HepG2 (cell line): Measurements from ENCODE around the gene STPG4. TPM values are rescaled to one million over a fixed set of nuclear protein-coding genes. Genes with fewer than 3 reads are reported as not detected.
"Not testable (repeated sequence)": the region's sequence is repeated elsewhere in the genome, so short reads cannot be mapped to it uniquely, and the experiment has no call there.

ENCODE experiments used
- CREM ChIP-seq, 2 experiments: sonication (generic) in 1 of 2; formaldehyde crosslinking in 1 of 2; IDR thresholded peaks; 2 replicates each; pipeline versions ENCODE4 v1.4.0 to v1.6.1; 2016 to 2020; ENCODE audit warnings: antibody characterized with exemption in 1 of 2, mild to moderate bottlenecking in 1 of 2, missing genetic modification reagents in 1 of 2
- FOXA1 ChIP-seq, 2 experiments: fragments of 450-650 bp in 1 of 2; sonication (generic) in 1 of 2; formaldehyde crosslinking in 1 of 2; IDR thresholded peaks; 2 replicates each; pipeline versions ENCODE4 v1.4.0 to v1.6.1; 2016 to 2020; ENCODE audit warnings: missing genetic modification reagents in 1 of 2
- FOXA3 ChIP-seq: IDR thresholded peaks from 2 replicates; pipeline ENCODE4 v1.6.1; 2016; ENCODE audit warnings: missing genetic modification reagents, missing compliant biosample characterization
- FOXJ3 ChIP-seq: sonication (generic); formaldehyde crosslinking; IDR thresholded peaks from 2 replicates; pipeline ENCODE4 v1.4.0; 2020; ENCODE audit warnings: missing genetic modification reagents, mild to moderate bottlenecking, borderline replicate concordance
- FOXK2 ChIP-seq: fragments of 450-650 bp; IDR thresholded peaks from 2 replicates; pipeline ENCODE4 v1.6.1; 2016
- HNF4A ChIP-seq: sonication (generic); formaldehyde crosslinking; IDR thresholded peaks from 2 replicates; pipeline ENCODE4 v1.4.0; 2020; ENCODE audit warnings: missing genetic modification reagents
- PAXIP1 ChIP-seq: sonication (generic); formaldehyde crosslinking; conservative IDR thresholded peaks from 2 replicates; pipeline ENCODE4 v1.4.0; 2020; ENCODE audit warnings: mild to moderate bottlenecking, missing genetic modification reagents, moderate library complexity
- POLR2A ChIP-seq, 2 experiments: IDR thresholded peaks; 2 replicates each; pipeline ENCODE4 v1.6.1; 2011; ENCODE audit warnings: low read depth in 2 of 2, low read length in 2 of 2, mild to moderate bottlenecking in 1 of 2, moderate library complexity in 1 of 2; ENCODE audit not compliant: insufficient read depth in 1 of 2
- POLR2AphosphoS5 ChIP-seq: IDR thresholded peaks from 2 replicates; pipeline ENCODE4 v1.6.1; 2012; ENCODE audit warnings: low read depth, low read length
- POLR2G ChIP-seq: fragments of 200-400 bp; formaldehyde crosslinking; IDR thresholded peaks from 2 replicates; pipeline ENCODE4 v1.6.1; 2018; ENCODE audit warnings: mild to moderate bottlenecking, low read depth, low read length, moderate library complexity
- RBFOX2 ChIP-seq: fragments of 200-400 bp; formaldehyde crosslinking; IDR thresholded peaks from 2 replicates; pipeline ENCODE4 v1.6.1; 2017; ENCODE audit warnings: low read depth, mild to moderate bottlenecking, low read length
- SNAPC2 ChIP-seq: sonication (generic); formaldehyde crosslinking; IDR thresholded peaks from 2 replicates; pipeline ENCODE4 v1.8.1; 2022; ENCODE audit warnings: mild to moderate bottlenecking, missing genetic modification reagents
- SNAPC5 ChIP-seq: sonication (generic); formaldehyde crosslinking; IDR thresholded peaks from 2 replicates; pipeline ENCODE4 v1.8.1; 2023; ENCODE audit warnings: mild to moderate bottlenecking, missing genetic modification reagents, borderline replicate concordance
- TARDBP ChIP-seq: sonication (generic); formaldehyde crosslinking; IDR thresholded peaks from 2 replicates; pipeline ENCODE4 v1.8.0; 2022; ENCODE audit warnings: mild to moderate bottlenecking, missing genetic modification reagents
- TFAP4 ChIP-seq: sonication (generic); IDR thresholded peaks from 2 replicates; pipeline ENCODE4 v1.6.1; 2016; ENCODE audit warnings: low read depth, borderline replicate concordance
- ZBTB34 ChIP-seq: sonication (generic); formaldehyde crosslinking; IDR thresholded peaks from 2 replicates; pipeline ENCODE4 v1.8.0; 2022; ENCODE audit warnings: mild to moderate bottlenecking, missing genetic modification reagents
- ZHX1 ChIP-seq: sonication (generic); formaldehyde crosslinking; IDR thresholded peaks from 2 replicates; pipeline ENCODE4 v1.8.1; 2022; ENCODE audit warnings: low read depth, mild to moderate bottlenecking, missing genetic modification reagents
- ZNF24 ChIP-seq: fragments of 450-650 bp; IDR thresholded peaks from 2 replicates; pipeline ENCODE4 v1.6.1; 2017; ENCODE audit warnings: antibody characterized with exemption, mild to moderate bottlenecking
- polyA plus RNA-seq, 8 experiments: library from polyadenylated mRNA; depleted of rRNA in 3 of 8; stranded (reverse) in 7 of 8; unstranded in 1 of 8; fragments of >200 nt; fragmentation: Illumina TruSeq in 4 of 8; extraction: Trizol in 4 of 8; gene quantifications; 2 replicates each; pipeline versions ENCODE4 v1.2.1 to v1.2.3, GENCODE V29; 2011 to 2016; ENCODE audit warnings: low read depth in 4 of 8, missing spikeins in 1 of 8, mixed read lengths in 1 of 8; ENCODE audit not compliant: insufficient read depth in 1 of 8
- total RNA-seq, 5 experiments: library from RNA; depleted of rRNA; stranded (reverse); fragments of >200 nt; fragmentation: Illumina TruSeq; extraction: Trizol; gene quantifications; 2 replicates each; pipeline ENCODE4 v1.2.3, GENCODE V29; 2016; ENCODE audit warnings: low read depth in 1 of 5

STPG4 gene
- total and polyA plus RNA-seq, 2 of the 13 experiments (the other 11 are each of a cell fraction or from before 2014, with no cell fraction given): 0.11 to 0.15 TPM

GRCh38 chr2:47124740-47125139 lies 30.4 kb downstream of the STPG4 start (continued):
- TF ChIP-seq RBFOX2 (peak; percentile 47; the same call in 1 of the 2 replicates), FOXA3 (CRISPR knock-in tag) (peak; percentile 55; the same call in 1 of the 2 replicates), CREM (IDR thresholded peaks at IDR 0.05) (peak; percentile 20; the same call in 1 of the 2 replicates), SNAPC5 (peak; percentile 99), ZBTB34 (peak; percentile 30; the same call in 1 of the 2 replicates), PAXIP1 (CRISPR knock-in tag) (peak; percentile 40; the same call in 1 of the 2 replicates), FOXJ3 (CRISPR knock-in tag) (0 out of 2 replicates have a peak, but pooled peaks have one; percentile 26), HNF4A (peak; percentile 73), POLR2A (IDR thresholded peaks at IDR 0.05; ENCODE audit: insufficient read depth in 1 of 2, low read depth in 2 of 2, low read length in 2 of 2) (peak; percentile 64 to 91), ZHX1 (CRISPR knock-in tag) (peak; percentile 48; the same call in 1 of the 2 replicates), FOXA1 (CRISPR knock-in tag; IDR thresholded peaks at IDR 0.05) (peak; percentile 51; the same call in 1 of the 2 replicates), SNAPC2 (CRISPR knock-in tag) (peak; percentile 100), POLR2G (peak; percentile 33; the same call in 1 of the 2 replicates), TFAP4 (peak; percentile 76; the same call in 1 of the 2 replicates), POLR2AphosphoS5 (peak; percentile 90), FOXK2 (0 out of 2 replicates have a peak, but pooled peaks have one; percentile 8), TARDBP (CRISPR knock-in tag) (peak; percentile 39; the same call in 1 of the 2 replicates), ZNF24 (peak; percentile 59; the same call in 1 of the 2 replicates)
- not testable (repeated sequence) for TF ChIP-seq CREM (CRISPR knock-in tag; IDR thresholded peaks at IDR 0.05); FOXA1 (IDR thresholded peaks at IDR 0.05)
